Panc1 (cell line): ENCODE measurements around the gene NUP188. TPM values are rescaled to one million over a fixed set of nuclear protein-coding genes. Genes with fewer than 3 reads are reported as not detected.

Source experiments
- ATAC-seq: fragments of 200-7000 bp; cut with Tn5 transposase; 2 replicates; pipeline ENCODE4 v1.9.1; 2020; ENCODE audit warnings: mild to moderate bottlenecking, moderate library complexity
- BruUV-seq: library from RNA; stranded (reverse); fragments of 400-500 nt; replicated peaks from 2 replicates; lab custom pipeline; 2021; lab: Mats Ljungman, UMichigan
- CTCF ChIA-PET: fragments of 300-600 bp; sonication (Branson Sonifier 250); formaldehyde crosslinking; loops from one replicate; lab custom pipeline; 2022; ENCODE audit warnings: antibody characterized with exemption; lab: Charles Lee
- POLR2A ChIA-PET: fragments of 300-600 bp; sonication (Branson Sonifier 250); formaldehyde crosslinking; loops from one replicate; lab custom pipeline; 2022; ENCODE audit warnings: antibody characterized with exemption; lab: Charles Lee
- DNase-seq: peaks from one replicate; pipeline ENCODE4 v3.0.0-alpha.2; 2010; ENCODE audit warnings: low read depth, low spot score
- H3K27ac ChIP-seq: 2 replicates; pipeline ENCODE4 v1.5.1; 2011; ENCODE audit warnings: mild to moderate bottlenecking, low read length, inconsistent platforms
- H3K27me3 ChIP-seq: fragments of 200-500 bp; sonication (Bioruptor generic); 2 replicates; pipeline ENCODE4 v1.6.0; 2014; ENCODE audit warnings: low read length, inconsistent platforms; ENCODE audit not compliant: control insufficient read depth, insufficient read depth
- H3K36me3 ChIP-seq: fragments of 200-500 bp; sonication (Bioruptor generic); 2 replicates; pipeline ENCODE4 v1.5.1; 2014; ENCODE audit warnings: inconsistent platforms, mild to moderate bottlenecking, low read length, moderate library complexity; ENCODE audit not compliant: control insufficient read depth, insufficient read depth
- H3K4me1 ChIP-seq: 2 replicates; pipeline ENCODE4 v1.5.1; 2011; ENCODE audit warnings: inconsistent platforms, mild to moderate bottlenecking, low read length, moderate library complexity; ENCODE audit not compliant: control insufficient read depth, insufficient read depth
- H3K4me3 ChIP-seq, 2 experiments: 2 replicates each; pipeline ENCODE4 v1.5.1; 2011 to 2012; ENCODE audit warnings: low read depth in 2 of 2, low read length in 2 of 2, mild to moderate bottlenecking in 2 of 2, inconsistent platforms in 1 of 2, moderate library complexity in 1 of 2
- H3K9me3 ChIP-seq: fragments of 200-500 bp; sonication (Bioruptor generic); 2 replicates; pipeline ENCODE4 v1.5.1; 2014; ENCODE audit warnings: low read depth, mild to moderate bottlenecking, inconsistent platforms, low read length, moderate library complexity; ENCODE audit not compliant: control insufficient read depth, insufficient read depth
- CTCF ChIP-seq: fragments of 450-650 bp; IDR thresholded peaks from 2 replicates; pipeline ENCODE4 v1.5.1; 2017; ENCODE audit warnings: mild to moderate bottlenecking
- POLR2AphosphoS5 ChIP-seq: IDR thresholded peaks from 2 replicates; pipeline ENCODE4 v1.6.1; 2012; ENCODE audit warnings: mild to moderate bottlenecking, low read depth, low read length, moderate library complexity
- SIN3A ChIP-seq: IDR thresholded peaks from 2 replicates; pipeline ENCODE4 v1.6.1; 2012; ENCODE audit warnings: low read depth, mild to moderate bottlenecking, low read length, moderate library complexity, borderline replicate concordance; ENCODE audit not compliant: insufficient read depth
- TCF7L2 ChIP-seq: IDR thresholded peaks from 2 replicates; pipeline ENCODE4 v1.6.1; 2011; ENCODE audit warnings: mild to moderate bottlenecking, low read depth, low read length, inconsistent platforms
- in situ Hi-C: cut with HindIII; loops from 2 replicates; pipeline ENCODE4 v1.10.0; 2016; ENCODE audit warnings: low sequenced_read_pairs, low pct_unique_long_range_greater_than_20kb
- intact Hi-C: fragments of 100-400 bp; cut with micrococcal nuclease; formaldehyde crosslinking; loops from one replicate; pipeline ENCODE4 v1.10.0; 2022; ENCODE audit not compliant: unreplicated experiment
- total RNA-seq: library from RNA; stranded (reverse); gene quantifications from one replicate; pipeline ENCODE4 v1.2.1, GENCODE V29; 2021; ENCODE audit not compliant: unreplicated experiment
- TF ChIP-seq, protein P1 (sequence below), 2 experiments: IDR thresholded peaks; 2 replicates each; pipeline ENCODE4 v1.6.1; 2011 to 2012; ENCODE audit warnings: low read depth in 2 of 2, control low read depth in 1 of 2, low read length in 1 of 2, mild to moderate bottlenecking in 1 of 2, moderate library complexity in 1 of 2; ENCODE audit not compliant: insufficient read depth in 1 of 2

NUP188 gene
- total RNA-seq, 1 experiment from 2014 or later, result 69.9 TPM

DNA sequence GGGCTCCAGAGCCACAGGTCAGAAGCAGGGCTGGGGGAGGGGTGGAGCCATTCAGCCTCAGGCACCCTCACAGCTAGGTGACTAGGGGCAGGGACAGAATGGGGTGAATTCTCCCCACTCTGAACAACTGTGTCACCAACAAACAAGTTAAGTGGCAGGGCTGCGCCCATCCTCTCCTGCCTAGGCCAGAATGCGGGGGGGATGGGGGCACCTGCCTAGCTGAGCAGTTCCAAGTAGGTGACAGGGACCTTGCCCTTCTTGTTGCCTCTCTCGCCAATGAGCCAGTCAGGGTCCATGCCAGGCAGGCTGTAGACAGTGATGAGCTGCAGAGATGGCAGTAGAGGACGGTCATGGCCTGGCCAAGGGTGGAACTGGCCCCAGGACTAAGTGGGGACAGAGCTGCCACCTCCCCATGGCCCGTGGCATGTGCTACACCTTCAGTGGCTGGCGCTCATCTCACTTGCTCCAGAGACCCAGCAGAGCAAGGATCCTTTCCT lies 61.0 kb downstream of the NUP188 start (continued):
- TF ChIP-seq POLR2AphosphoS5, result no peak

- ATAC-seq (no peak), DNase-seq (no peak)
- H3K4me3 ChIP-seq, result no peak overlapping the region
- CTCF ChIA-PET, result interaction anchor here (2.7 kb wide), 1 partner anchor 19 kb away, joined by 10 read pairs; the partner anchor contains the start of gene SH3GLB2
- H3K9me3 ChIP-seq, result no peaks in the 10 kb centered on the region
- intact Hi-C loops, result no loop called here
- H3K36me3 ChIP-seq, result no peaks in the 10 kb centered on the region
- no peaks in the 10 kb centered on the region for H3K27me3 ChIP-seq
- no peak for TF ChIP-seq TCF7L2
- in situ Hi-C loops, result no loop called here
- H3K27ac ChIP-seq, result no peak overlapping the region
- H3K4me1 ChIP-seq, result peaks cover 8% of the 10 kb centered on the region; the same call in 1 of the 2 replicates
- POLR2A ChIA-PET, result no interaction called here
- no TSS peak for BruUV-seq
These were observed 61.6 kb downstream of the NUP188 start for GRCh38 chr9:129008986-129009583.

DNA sequence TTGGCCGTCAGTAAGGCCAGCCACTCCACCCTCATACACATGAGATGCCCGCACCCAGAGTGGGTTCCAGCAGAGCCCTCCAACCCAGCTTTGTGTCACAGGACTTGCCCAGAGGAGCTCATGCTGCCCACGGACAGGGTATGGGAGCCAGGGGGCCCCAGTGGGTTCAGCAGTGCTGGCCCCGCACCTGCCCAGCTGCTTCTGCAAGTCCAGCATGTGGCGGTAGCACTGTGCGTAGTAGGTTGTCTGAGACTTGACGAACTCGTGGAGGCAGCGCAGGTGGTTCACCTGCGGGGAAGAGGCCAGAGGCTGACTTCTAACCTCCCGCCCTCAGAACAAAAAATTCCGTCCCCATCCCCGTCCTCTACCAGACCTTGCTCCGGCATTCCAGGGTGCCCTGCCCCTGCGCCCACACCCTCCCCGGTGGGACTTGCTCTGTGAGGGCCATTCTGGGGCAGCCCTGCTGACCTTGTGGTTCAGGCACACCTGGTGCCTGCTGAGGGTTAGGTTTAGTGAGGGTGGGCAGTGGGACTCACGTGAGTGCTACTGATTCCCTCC lies 62.2 kb downstream of the NUP188 start:
- ATAC-seq, result no peak
- ChIA-PET POLR2A (no interaction called here), CTCF (interaction anchor here (2.7 kb wide), 1 partner anchor 19 kb away, joined by 10 read pairs; the partner anchor contains the start of gene SH3GLB2)
- no peak overlapping the region for H3K4me3 ChIP-seq
- no peaks in the 10 kb centered on the region for H3K27me3 ChIP-seq
- no peak for TF ChIP-seq TCF7L2
- TF ChIP-seq SIN3A, result no peak
- TF ChIP-seq POLR2AphosphoS5, result no peak
- TF ChIP-seq CTCF, result no peak
- TF ChIP-seq, protein P1, sequence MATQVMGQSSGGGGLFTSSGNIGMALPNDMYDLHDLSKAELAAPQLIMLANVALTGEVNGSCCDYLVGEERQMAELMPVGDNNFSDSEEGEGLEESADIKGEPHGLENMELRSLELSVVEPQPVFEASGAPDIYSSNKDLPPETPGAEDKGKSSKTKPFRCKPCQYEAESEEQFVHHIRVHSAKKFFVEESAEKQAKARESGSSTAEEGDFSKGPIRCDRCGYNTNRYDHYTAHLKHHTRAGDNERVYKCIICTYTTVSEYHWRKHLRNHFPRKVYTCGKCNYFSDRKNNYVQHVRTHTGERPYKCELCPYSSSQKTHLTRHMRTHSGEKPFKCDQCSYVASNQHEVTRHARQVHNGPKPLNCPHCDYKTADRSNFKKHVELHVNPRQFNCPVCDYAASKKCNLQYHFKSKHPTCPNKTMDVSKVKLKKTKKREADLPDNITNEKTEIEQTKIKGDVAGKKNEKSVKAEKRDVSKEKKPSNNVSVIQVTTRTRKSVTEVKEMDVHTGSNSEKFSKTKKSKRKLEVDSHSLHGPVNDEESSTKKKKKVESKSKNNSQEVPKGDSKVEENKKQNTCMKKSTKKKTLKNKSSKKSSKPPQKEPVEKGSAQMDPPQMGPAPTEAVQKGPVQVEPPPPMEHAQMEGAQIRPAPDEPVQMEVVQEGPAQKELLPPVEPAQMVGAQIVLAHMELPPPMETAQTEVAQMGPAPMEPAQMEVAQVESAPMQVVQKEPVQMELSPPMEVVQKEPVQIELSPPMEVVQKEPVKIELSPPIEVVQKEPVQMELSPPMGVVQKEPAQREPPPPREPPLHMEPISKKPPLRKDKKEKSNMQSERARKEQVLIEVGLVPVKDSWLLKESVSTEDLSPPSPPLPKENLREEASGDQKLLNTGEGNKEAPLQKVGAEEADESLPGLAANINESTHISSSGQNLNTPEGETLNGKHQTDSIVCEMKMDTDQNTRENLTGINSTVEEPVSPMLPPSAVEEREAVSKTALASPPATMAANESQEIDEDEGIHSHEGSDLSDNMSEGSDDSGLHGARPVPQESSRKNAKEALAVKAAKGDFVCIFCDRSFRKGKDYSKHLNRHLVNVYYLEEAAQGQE (IDR thresholded peaks at IDR 0.05; ENCODE audit: insufficient read depth in 1 of 2, low read depth in 2 of 2, low read length in 1 of 2), result no peak
- no peaks in the 10 kb centered on the region for H3K9me3 ChIP-seq
- H3K36me3 ChIP-seq, result no peaks in the 10 kb centered on the region
- no peak overlapping the region for H3K27ac ChIP-seq
- in situ Hi-C loops (no loop called here), intact Hi-C loops (no loop called here)
- H3K4me1 ChIP-seq, result peaks cover 8% of the 10 kb centered on the region; the same call in 1 of the 2 replicates
- no TSS peak for BruUV-seq
- DNase-seq, result no peak
